GM19238 (cell line): Measurements from ENCODE around the gene PASD1.

Experiments used
- DNase-seq: peaks from one replicate; pipeline ENCODE4 v3.0.0; 2011; ENCODE audit warnings: low spot score; ENCODE audit not compliant: insufficient read length

PASD1 gene

DNA sequence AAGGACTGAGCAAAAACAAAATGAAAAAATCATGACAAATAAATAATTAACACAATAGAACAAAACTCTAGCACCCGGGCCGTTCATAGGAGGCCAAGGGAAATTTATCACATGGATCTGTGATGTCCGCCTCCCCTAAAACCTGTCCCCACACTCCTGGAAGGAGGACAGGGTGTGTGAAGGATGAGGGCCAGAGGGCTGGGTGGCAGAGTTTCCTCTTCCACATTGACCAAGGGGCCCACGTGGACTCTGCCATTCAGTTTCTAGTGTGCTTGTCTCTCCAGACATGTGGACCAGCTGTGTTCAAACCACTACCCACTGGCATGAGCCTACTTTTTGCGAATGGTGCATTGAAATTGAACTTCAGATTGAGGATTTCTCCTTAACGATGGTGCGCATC is 138.1 kb downstream of the PASD1 start:
- DNase-seq, result no peak

DNA sequence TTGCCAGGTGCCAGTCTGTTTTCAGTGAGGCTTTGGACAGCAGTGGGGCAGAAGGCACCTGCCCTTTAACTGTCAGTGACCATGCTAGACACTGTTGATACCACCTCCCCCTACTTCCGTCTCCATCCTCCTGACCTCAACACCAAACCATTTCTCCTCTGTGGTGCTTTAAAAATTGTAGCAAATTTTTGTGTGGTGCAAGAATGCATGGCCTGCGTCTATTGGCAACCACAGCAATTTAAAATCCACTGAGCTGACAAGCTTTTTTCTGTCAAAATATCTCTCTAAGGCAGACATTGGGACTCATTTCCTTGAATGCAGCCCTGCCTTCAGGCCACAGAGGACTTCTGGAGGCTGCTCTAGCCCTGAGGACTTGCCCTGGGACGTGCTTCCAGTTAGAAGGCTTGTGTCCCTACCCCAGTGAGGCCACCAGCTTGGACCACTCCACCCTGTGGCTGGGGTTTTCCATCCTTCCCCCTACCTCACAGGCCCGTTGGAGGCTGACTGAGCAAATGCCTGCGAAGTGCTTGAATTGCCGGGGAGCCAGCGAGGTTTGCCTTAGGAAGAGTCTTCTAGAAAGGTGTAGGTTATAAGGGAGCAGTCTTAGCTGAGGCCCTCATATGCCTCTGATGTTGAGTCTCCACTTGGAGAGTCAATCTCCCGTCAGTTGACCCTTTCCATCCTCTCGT is 138.7 kb downstream of the PASD1 start:
- DNase-seq, result no peak

DNA sequence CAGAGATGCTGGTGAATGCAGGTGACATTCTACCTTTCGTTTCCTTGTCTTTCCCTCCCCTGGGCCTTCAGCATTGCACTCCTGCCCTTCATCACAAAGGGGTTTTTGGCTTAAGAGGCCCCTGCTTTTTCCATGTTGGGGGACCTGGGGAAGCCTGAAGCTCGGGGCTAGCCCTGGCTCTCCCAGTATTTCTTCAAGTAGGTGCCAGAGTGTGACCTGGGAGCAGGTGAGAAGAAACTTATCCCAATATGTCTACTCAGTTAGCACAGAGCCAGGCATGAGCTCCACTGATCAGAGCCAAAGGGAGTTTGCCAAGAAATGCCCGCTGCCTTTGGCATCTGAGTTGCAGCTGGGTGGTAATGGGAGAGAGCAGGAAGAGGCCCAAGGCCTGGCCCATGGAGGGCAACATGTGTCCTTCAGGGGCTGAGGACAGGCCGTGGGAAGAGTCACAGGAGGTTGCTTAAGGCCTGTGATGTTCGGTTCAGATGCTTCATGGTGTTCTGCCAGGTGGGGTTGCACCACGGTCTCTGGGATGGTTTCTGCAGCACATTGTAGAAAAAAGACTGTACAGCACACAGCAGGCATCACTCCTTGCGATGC is 139.4 kb downstream of the PASD1 start:
- DNase-seq, result no peak

DNA sequence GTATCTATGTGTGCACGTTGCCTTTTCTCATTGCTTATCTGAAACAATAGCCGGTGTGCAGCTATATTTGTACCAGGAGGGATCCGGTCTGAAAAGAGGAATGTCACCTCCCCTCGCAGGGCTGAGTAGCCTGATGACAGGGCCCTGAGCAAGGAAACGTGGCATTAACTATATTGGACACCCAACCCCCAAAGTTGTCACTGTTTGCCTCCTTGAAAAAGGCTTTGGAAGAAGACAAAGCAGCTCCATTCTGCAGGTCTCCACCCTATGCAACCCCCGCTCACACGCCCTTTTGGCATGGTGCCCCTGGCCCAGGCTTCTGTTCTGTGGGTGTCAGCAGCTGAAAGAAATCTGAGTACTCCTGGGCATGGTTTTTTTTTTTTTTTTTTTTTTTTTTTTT is 140.0 kb downstream of the PASD1 start:
- no peak for DNase-seq

DNA sequence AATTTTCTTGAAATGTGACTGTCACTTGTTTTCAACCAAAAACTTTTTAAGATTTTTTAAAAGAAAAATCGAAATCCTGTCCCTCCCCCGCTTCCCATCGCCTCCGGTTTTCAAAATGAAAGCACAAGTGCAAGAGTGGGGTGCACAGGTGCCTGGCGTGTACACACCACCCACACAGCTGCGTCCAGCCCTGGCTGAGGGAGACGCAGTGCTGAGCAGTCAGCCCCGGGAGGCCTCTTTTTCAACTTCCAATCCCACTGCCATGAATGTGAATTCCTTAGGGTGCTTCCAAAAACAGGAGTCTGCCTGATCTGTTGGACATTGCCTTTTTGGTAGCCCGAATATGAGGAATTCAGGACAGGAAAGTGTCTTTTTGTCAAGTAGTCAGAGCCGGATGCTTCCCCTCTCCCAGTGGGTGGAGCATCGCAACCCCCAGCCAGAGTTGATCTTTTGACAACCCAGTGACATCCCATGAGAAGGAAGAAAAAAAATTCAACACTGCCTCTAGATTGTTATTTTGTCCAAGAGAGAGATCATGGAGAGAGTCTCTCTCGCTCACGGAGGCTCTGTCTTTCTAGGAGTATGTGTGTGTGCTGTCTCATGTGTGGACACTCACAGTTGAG is 140.7 kb downstream of the PASD1 start:
- no peak for DNase-seq

DNA sequence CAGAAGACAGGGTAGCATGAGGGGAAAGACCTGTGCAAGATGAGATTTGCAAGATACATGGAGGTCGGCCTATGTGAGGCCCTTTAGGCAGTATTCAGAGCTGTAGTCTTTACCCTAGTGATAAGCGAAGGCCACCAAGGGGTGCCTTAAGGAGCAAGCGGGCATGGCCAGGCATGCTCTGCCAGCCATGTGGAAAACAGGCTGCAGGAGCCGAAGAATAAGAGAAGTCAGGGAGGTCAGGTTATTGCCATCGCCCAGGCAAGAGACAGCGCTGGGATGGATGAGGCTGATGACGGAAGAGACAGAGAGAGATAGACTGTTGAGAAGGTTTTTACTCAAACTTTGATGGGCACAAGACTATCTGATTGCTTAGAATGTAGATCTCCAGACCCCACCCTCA is 145.3 kb downstream of the PASD1 start:
- DNase-seq, result no peak

DNA sequence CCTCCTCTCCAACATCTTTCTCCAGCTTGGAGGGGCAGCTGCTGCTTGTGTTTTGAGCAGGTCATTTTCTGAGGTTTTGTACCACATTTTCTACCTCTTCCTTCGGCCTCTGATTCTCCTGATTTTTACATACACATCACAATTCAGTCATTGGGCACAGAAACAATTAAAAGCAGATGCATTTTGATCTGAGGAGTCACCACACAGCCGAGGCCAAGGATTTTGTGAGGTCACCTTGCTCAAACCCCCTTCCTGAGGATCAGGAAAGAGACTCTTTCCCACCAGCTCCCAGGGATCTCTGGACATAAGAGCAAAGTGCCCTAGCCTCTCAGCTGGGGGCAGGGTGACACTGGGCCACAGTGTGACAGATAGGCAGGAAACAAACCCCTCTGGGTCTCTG is 147.0 kb downstream of the PASD1 start:
- no peak for DNase-seq

DNA sequence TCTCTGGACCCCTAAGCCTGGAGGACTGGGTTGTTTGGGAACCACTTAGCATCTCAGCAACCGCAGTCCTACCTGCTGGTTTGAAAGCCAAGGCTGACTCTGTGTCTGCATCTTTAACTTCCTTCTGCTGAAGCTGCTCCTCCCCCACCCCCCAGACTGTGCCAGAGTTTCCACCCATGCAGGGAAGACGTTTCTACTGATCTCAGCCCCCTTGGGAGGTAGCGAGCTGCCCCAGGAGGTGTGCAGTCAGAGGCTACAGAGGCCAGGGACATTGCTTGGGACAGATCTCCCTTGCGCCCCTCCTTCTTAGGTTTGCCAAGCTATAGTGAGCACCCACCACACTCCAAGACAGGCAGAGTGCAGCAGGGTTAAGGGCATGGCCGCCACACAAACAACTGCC is 147.7 kb downstream of the PASD1 start:
- DNase-seq, result no peak

DNA sequence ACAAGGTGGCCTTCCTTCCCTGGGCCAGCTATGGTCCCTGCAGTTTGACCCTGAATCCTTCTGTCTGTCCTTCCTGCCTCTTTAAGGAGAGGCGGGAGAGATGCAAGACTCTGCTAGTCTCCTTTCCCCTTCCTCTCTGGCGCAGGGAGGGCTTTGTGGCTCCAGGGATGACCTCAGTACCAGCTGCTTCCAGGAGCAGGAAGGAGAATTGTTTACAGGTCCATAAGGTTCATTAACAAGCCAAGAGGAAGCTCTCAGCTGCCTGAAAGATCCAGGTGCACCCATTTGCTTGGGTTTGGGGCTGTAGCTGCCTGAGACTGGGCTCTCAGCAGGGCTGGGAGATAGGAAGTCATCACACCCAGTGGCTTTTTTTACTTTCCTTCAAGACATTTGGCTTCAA is 148.3 kb downstream of the PASD1 start:
- DNase-seq, result no peak

DNA sequence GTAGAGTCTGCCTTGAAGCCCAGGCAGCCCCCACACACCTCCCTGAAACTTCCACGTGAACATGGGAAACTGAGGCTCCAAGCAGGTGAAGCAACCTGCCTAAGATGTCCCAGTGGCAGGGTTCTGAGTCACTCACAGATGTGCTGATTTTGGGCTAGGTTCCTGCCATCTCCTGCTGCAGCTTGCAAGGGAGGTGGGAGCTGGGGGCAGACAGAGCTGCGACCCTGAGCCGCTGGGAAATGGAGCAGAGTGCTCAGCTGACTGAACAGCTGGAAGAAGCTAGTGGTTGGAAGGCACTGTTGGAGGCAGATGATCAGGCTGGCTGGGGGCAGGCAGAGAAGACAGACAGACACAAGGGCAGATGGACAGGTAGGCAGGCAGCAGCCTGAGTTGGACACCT is 148.8 kb downstream of the PASD1 start:
- DNase-seq, result no peak

DNA sequence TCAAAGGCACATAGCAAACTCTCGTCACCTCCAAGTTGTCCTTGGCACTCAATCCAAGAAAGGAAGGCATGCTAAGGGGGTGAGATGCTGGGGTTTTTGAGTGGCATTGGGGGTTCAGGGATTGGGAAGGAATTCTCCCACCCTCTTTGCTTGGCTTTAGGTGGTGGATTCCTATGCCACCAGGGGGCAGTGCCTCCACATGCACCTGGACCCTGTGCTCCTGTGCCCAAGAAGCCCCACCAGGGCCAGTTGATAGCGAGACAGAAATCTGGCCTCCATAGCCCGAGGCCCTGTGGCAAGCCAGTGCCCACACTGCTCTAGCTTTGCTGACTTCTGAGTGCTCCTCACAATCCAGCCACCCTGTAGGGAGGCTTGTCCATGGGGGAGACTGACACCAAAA is 150.4 kb downstream of the PASD1 start:
- DNase-seq, result peak; percentile 25

DNA sequence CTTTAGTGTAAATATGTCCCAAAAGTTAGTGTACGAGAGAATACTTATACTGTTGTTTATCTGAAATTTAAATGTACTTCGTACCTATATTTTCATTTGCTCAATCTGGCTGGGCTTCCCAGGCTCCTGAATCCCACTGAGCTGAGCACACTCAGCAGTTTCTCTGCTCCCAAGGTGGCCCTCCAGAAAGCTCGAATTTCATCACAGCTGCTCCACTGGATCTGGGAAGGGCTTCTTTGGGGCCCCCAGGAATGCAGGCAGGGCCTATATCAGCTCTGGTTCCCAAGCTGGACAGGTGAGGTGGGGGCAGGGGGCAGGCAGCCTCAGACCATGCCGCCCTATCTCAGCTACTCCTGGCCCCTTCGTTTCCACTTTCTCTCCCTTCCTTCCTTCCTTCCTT is 150.9 kb downstream of the PASD1 start:
- DNase-seq, result no peak

DNA sequence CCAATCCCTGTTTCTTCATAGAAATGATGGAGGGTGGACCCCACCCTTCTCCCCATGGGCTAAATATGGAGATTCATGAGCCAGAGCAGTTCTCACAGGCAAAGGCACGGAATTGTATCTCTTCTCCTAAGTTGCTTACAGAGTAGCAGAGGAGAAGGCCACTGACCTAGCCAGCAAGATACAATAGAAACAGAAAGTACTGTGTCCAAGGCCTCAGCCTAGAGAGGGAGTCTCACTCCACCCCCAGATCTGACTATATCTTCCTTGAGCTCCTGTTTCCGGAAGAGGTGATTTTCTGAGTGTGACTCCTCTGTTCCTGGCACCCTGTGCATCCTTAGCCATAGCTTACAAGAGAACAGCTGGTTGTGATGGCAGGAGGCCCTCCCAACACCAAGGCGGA is 152.3 kb downstream of the PASD1 start, which contains the start of gene FATE1:
FATE1 (plus strand) TSS at position 284 of the 400 bp plus-strand sequence; CDS start at position 369, 85 bp downstream.
- no peak for DNase-seq

DNA sequence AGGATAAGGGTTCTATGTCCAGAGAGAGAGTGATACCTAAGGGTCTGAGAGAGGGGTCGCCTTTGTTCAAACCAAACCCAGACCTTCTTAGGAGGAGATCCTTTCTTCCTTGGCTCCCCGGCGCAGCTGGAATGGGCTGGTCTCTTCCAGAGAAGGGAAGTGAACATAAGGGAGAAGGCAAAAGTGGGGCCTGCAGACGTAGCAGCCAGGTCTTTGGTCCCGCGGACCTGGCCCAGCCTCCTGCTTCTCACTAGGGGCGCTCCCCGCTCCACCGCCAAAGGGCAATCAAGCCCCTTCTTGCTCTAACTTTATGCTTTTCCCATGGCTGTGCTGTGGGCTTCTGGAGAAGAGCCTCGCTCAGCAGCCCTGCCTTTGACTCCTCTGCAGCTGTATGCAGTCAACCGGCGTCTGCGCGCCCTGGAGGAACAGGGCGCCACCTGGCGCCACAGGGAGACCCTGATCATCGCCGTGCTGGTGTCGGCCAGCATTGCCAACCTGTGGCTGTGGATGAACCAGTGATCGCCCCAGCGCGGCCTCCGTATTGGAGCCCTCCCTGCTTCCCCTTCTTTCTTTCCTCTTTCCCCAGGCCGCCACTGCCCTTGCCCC is 158.9 kb downstream of the PASD1 start:
- DNase-seq, result no peak

DNA sequence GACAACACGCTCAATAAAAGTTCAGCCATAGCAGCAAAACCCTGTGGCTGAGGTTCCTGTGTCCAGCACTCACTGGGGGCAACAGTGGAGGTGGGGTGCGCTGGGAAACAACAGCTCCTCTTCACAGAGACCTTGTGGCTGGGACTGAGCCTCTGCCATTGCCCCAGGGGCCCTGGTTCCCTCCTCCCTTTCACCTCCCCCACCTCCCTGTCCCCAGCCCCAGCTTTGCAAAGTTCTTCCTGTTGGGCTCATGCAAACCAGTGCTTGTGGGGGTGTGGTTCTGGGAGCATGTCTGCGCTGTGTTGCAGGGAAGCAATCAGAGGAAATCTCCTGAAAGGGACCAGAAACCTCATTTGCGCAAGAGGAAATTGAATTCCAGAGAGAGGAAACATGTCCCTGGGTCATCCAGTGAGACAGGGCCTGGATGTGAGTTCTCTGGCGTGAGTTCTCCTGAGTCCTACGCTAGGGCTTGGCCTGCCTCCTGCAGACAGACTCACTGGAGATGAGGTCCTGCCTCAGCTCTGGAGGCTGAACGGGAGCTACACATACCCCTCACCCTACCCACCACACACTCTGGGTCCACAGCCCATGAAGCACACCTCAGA is 159.8 kb downstream of the PASD1 start:
- no peak for DNase-seq

DNA sequence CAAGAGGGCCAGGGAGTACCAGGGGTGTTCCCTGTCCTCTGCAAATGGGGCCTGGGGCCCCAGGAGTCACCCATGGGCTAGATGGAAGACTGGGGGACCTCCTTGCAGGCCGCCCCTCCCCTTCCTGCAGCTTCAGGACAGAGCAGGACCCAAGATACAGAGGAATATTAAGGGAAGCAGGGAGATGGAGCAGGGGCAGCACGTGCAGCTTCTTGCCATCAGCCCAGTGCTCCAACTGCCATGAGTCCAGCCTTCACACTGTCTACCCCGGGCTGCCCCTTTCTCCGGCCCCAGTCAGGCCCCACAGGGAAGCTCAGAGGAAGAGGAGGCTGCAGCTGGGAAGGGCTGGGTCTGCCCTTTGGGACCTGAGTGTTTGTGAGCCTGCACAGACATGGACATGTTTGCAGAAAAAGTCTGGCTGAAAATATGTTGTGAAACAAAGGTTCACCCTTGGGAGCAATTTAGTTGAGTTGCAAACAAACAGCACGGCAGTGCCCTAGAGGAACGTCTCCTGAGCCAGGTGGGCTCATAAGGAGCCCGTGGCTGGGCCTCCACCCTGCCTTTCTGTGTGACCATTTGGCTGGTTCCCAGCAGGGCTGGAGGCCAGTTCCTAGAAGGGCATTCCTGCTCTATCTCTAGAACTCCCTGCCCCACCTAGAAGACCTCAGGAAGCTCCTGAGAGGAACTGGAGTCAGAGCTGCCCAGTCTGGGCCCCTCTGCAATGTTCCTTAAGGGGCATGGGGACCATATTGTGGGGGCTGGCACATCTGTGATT is 161.3 kb downstream of the PASD1 start:
- no peak for DNase-seq

DNA sequence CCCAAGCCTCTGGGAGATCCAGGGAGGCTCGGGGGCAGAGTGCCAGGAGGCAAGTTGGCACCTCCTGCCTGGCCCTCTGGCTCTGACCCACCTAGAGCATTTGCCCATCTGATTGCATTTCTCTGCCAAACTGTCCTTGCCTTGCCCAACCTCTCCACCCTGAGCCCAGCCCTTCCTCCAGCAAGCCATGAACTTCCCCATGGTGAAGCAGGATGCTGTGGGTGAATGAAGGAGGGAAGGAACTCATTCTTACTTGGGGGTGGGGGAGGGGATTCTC is 161.8 kb downstream of the PASD1 start:
- no peak for DNase-seq
